B cell (primary cell): ENCODE results near the gene B3GNT9.

ENCODE experiments used
- EZH2 ChIP-seq: IDR thresholded peaks from 2 replicates; pipeline ENCODE4 v1.6.1; 2012; ENCODE audit warnings: borderline replicate concordance, low read depth, mild to moderate bottlenecking, moderate library complexity, low read length; ENCODE audit not compliant: insufficient read depth, poor library complexity, severe bottlenecking
- TF ChIP-seq, protein P1 (sequence below): fragments of 200-600 bp; IDR thresholded peaks from one replicate; pipeline ENCODE4 v1.8.0; 2022; ENCODE audit warnings: antibody characterized with exemption, mild to moderate bottlenecking

DNA sequence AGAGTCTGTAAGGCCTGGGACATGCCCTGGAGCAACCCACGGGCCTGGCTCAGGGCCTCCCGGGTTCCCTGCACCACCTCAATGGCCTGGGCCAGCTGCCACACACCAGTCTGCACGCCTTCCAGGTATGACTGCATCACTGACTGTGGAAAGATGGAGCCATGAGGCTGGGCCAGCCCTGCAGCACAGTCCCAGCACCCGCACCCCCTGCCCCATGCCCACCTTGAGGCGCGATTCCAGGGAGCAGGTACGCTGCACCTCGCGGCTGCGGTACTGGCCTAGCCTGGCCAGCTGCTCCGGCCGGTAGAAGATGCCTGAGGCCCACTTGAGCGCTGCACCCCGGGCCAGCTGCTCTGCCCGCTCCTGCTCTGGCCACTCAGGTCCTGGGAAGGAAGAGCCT is 38.0 kb upstream of the B3GNT9 start:
- TF ChIP-seq, protein P1, sequence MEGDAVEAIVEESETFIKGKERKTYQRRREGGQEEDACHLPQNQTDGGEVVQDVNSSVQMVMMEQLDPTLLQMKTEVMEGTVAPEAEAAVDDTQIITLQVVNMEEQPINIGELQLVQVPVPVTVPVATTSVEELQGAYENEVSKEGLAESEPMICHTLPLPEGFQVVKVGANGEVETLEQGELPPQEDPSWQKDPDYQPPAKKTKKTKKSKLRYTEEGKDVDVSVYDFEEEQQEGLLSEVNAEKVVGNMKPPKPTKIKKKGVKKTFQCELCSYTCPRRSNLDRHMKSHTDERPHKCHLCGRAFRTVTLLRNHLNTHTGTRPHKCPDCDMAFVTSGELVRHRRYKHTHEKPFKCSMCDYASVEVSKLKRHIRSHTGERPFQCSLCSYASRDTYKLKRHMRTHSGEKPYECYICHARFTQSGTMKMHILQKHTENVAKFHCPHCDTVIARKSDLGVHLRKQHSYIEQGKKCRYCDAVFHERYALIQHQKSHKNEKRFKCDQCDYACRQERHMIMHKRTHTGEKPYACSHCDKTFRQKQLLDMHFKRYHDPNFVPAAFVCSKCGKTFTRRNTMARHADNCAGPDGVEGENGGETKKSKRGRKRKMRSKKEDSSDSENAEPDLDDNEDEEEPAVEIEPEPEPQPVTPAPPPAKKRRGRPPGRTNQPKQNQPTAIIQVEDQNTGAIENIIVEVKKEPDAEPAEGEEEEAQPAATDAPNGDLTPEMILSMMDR, result no peak
- no peak for TF ChIP-seq EZH2
